Measurements from ENCODE around the gene RIC1. TPM values are rescaled to one million over a fixed set of nuclear protein-coding genes. Genes with fewer than 3 reads are reported as not detected.
"Not testable (repeated sequence)": the region's sequence is repeated elsewhere in the genome, so short reads cannot be mapped to it uniquely, and the experiment has no call there.

Gene RIC1
- polyA plus RNA-seq, 1 donor = 37.7 TPM

DNA sequence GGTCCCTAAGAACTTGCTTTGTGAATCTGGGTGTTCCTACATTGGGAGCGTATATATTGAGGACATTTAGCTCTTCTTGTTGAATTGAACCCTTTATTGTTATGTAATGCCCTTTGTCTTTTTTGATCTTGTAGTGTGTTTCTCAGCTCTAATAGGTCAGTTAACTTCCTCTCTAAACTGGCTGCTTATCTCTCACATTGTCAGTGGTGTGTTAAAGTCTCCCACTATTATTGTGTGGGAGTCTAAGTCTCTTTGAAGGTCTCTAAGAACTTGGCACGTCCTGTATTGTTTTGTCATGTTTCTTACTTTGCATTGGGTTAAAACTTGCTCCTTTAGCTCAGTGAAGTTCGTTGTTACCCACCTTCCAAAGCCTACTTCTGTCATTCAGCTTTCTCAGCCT is 36.2 kb downstream of the RIC1 start:
- DNase-seq = no peak

DNA sequence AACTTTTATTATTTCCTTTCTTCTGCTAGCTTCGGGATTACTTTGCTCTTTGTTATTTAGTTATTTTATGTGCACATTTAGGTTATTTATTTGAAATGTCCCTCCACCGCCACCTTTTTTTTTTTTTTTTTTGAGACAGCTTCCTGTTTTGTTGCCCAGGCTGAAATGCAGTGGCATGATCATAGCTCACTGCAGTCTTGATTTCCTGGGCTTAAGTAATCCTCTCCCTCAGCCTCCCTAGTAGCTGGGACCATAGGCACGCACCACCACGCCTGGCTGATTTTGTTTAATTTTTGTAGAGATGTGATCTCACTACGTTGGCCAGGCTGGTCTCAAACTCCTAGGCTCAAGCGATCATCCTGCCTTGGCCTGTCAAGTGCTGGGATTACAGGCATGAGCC is 38.5 kb downstream of the RIC1 start:
- DNase-seq = no peak

DNA sequence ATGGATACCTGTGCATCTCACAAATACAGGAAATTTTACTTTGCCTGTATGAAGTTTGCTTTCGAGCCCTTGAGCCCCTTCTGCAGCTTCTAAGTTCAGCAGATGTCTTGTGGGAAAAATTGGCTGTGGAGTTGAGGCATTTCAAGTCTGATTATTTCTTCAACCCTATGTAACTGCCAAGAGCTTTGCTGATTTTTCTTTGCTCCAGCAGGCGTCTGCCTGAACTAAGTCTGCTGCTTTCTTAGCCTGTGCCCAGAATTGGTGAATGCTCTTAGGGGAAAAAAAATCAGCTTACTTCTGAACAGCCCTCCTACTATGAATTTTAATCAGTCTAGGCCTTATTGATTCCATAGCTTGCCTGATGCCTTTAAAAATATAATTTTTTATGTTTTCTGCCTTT is 41.2 kb downstream of the RIC1 start:
- DNase-seq = no peak

DNA sequence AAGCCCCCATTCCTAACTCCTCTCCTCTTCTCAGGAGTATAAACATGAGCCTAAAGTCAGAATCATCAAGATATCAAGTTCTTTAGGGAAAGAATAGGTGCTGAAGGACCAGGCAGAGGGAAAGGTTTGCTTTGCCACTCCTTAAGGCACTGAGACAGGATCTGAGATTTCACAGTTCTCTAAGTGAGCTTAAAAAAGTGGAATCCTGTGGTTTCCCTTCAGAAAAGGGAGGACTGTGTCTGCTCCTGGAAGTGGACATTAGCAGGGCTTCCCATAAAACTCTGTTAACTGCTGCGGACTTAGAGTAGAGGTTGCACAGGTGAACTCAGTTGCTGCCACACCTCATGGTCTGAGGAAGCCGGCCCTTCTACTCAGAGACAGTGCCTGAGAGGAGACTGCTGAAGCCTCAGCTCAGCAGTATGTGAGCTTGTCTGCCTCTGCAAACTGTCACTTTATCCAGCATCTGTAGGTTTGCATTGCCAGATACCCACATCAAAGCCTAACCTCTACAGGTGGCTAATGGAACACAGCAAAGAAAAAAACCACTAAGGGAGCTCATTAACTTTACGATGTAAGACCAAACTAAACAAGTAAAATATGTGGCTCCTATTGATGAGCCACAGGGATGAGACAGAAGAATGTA is 42.9 kb downstream of the RIC1 start:
- DNase-seq = peak; percentile 1

GRCh38 chr9:5675046-5675445 is 46.1 kb downstream of the RIC1 start:
- not testable (repeated sequence) for DNase-seq

- DNase-seq = not testable (repeated sequence)
Observed at GRCh38 chr9:5683591-5683990, 54.7 kb downstream of the RIC1 start.

GRCh38 chr9:5684101-5684500 is 55.2 kb downstream of the RIC1 start:
- DNase-seq = peak; percentile 3

DNA sequence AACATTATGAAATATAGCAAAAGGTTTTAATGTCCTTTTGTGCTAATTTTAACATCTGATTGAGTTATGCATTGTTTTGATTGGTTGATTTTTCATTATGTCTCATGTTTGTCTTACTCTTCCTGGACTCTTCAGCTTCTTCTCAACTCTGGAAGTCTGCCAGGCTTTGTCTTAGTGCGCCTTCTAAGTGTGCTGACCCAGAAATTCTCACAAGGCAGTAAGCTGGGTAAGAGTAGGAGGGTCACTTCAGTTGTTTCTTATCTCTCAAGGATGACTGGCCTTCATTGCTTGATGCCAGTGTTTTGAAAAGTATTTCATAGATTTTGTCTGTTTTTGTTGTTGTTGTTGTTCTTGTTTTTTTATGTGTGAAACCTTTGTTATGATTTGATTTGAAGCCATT is 59.2 kb downstream of the RIC1 start:
- DNase-seq = peak; percentile 22

- no peak for DNase-seq
Observed at GRCh38 chr9:5690278-5690677, 61.4 kb downstream of the RIC1 start.

DNA sequence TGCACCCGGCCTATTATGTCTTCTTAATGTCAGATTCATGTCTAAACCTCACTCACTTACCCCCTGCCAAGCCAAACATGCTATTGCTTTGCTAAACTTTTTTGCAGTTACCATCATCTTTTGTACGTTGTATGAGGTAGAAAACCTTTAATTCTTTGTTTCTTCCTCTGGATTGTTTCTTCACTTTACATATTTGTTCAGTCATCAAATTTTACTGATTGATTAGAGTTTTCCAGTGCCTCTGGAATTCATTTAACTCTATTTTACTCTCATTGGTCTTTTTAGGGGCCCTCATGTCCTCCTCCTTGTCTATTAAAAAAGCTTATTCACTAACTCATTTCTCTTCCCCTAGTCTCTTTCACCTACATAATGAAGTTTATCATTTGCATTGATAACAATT is 67.0 kb downstream of the RIC1 start:
- DNase-seq = no peak

GRCh38 chr9:5696884-5697283 is 68.0 kb downstream of the RIC1 start:
- DNase-seq = no peak

- DNase-seq = no peak
Observed at GRCh38 chr9:5698004-5698403, 69.1 kb downstream of the RIC1 start.

DNA sequence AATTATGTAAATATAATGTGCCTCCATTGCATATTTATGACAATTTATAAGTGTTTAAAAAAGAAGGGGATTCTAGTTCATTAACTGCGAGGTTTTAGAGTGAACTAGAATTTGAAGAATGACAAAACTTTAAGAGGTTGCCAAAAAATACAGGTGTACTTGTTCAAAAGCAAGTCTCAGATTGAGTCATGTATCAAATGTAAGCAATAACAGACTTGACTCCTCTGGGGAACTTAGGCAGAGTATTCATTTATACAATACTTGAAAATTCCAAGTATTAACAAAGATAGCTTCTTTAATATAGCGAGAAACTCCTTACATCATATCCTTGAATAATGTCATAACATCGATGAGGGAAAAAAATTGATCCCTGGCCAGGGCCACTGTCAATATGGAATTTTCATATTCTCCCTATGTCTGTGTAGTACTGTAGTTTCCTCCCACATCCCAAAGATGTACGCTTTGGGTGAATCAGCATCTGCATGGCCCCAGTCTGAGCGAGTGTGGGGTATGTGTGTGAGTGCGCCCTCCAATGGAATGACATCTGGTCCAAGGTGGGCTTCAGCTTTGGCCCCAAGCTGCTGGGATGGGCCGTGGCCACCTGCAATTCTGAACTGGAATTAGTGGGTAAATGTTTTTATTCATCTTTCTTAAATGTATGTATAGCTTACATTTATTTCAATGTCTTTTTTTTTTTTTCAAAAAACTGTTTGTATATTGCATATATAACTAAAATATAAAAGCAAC is 70.1 kb downstream of the RIC1 start:
- no peak for DNase-seq

DNA sequence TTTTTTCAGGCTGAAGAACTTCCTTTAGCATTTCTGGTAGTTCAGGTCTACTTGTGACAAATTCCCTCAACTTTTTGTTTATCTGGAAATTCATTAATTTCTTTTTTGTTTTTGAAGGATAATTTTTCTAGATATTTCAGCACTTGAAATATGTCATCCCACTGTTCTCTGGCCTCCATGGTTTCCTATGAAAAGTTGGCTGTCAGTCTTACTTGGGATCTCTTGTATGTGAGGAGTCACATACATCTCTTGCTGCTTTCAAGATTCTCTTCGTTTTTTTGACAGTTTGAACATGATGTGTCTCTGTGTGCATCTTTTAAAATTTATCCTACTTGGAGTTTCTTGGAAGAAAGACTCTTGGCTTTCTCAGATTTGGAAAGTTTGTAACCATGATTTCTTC is 79.5 kb downstream of the RIC1 start:
- no peak for DNase-seq

DNA sequence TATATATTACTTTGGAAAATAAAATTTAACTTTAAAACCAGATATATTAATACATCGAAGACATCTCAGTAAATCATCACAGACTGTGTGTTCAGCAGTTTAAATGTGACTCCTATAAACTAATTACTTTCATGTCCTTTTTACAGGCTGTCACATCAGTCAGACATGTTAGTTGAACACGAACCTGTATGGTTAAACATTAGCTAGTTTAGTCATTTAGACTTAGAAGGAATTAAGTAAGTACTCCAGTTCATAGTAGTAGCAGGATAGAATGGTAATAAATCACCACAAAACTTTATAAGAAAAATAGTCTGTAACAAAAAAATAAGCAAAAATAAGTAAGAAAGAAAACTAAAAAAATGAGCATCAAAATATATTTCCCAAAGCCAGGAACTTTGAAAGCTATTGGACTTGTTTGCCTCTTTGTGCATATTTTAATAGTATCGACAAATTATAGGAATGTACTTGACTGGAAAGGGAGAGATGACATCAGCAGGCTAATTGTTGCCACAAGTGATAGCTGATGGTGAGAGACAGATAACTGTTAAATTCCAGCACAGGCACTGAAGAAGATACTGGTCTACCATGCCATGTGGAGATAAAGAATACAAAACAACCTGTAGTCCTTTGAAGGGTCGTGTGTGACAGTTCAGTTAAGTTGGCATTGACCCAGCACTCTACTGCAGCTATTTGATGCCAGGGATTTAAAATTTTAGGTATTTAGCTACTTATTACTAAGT is 83.9 kb downstream of the RIC1 start:
- no peak for DNase-seq

- peak; percentile 40 for DNase-seq
Observed at GRCh38 chr9:5714501-5715401, 85.8 kb downstream of the RIC1 start.

GRCh38 chr9:5715548-5716127 is 86.7 kb downstream of the RIC1 start:
- DNase-seq = no peak

- not testable (repeated sequence) for DNase-seq
Observed at GRCh38 chr9:5717434-5717833, 88.5 kb downstream of the RIC1 start.

- no peak for DNase-seq
Observed at GRCh38 chr9:5718296-5719032, 89.6 kb downstream of the RIC1 start.

GRCh38 chr9:5719100-5719926 is 90.4 kb downstream of the RIC1 start:
- DNase-seq = no peak
